AG10803 (cell line): ENCODE results near the gene VAMP8.
"Not testable (repeated sequence)": the region's sequence is repeated elsewhere in the genome, so short reads cannot be mapped to it uniquely, and the experiment has no call there.

Experiments used
- DNase-seq: peaks from one replicate; pipeline ENCODE4 v3.0.0; 2010; ENCODE audit warnings: low read depth
- H3K4me3 ChIP-seq: 2 replicates; pipeline ENCODE4 v1.5.1; 2011; ENCODE audit warnings: mild to moderate bottlenecking, low read length, control low read depth
- CTCF ChIP-seq: conservative IDR thresholded peaks from 2 replicates; pipeline ENCODE4 v1.5.1; 2011; ENCODE audit warnings: mild to moderate bottlenecking, low read length, control low read depth, inconsistent platforms

The VAMP8 gene

DNA sequence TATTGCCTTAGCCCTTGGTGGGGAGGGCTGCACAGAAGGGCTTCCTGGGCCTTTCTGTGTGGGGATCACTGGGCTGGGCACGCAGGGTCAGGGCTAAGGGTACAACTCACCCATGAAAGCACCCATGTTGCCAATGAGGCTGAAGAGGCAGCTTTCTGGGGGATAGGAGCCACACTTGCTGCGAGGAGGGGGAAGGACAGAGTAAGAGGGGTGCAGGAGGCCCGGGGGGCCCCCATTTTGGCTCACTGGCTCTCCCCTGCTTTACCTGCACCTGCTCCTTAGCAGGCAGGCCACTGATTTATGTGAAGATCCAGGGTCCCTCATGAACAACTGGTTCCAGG is 22.8 kb downstream of the VAMP8 start:
- H3K4me3 ChIP-seq = no peak overlapping the region
- no peak for DNase-seq
- no peak for TF ChIP-seq CTCF

DNA sequence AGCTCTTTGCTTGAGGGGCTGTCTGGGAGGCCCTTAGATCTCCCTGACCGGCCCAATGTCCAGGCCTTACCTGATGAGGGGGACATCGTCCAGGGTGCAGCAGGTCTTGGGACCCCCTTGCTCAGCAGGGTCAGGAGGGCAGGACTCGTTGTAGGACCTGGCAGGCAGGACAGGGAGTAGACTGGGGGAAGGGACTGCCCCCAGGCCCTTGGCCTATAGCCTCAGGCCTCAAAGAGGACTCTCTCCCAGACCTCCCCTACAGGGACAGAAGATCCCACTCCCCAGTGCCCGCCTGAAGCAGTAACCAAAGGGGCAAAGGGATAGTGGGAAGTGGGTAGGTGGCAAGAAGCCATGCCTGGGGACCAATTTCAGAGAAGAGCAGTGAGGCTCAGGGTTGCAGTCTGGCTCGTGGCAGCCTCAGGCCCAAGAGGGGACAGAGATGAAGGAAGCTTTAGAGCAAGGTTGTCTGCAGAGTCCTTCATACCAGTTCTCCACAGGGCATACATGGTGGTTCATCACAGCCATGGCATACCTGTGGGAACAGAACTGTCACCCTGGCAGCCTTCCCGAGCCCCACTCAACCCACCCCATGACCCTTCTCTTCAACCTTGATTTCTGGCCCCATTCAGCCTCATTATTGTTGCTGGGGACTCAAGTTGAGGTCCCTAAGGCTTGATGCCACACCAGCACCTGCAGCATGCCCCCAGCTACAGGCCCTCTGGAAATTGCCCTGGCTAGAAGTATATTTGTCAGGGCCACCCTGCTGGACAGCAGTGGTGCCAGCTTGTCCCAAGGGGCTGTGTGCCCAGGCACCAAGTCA is 23.8 kb downstream of the VAMP8 start:
- no peak for TF ChIP-seq CTCF
- peak overlapping the region; percentile 79 for H3K4me3 ChIP-seq
- no peak for DNase-seq

- DNase-seq = peak; percentile 60
- peak overlapping the region; percentile 79 for H3K4me3 ChIP-seq
- no peak for TF ChIP-seq CTCF
These were observed 24.5 kb downstream of the VAMP8 start for GRCh38 chr2:85601771-85602475.

- TF ChIP-seq CTCF = 0 out of 2 replicates have a peak, but pooled peaks have one; percentile 1
- peak; percentile 86 for DNase-seq
These were observed 25.3 kb downstream of the VAMP8 start, which contains the start of gene TMEM150A for GRCh38 chr2:85602476-85603234. Gene TMEM150A (minus strand): TSS chr2:85602698. CDS start chr2:85601948, 750 bp downstream.

DNA sequence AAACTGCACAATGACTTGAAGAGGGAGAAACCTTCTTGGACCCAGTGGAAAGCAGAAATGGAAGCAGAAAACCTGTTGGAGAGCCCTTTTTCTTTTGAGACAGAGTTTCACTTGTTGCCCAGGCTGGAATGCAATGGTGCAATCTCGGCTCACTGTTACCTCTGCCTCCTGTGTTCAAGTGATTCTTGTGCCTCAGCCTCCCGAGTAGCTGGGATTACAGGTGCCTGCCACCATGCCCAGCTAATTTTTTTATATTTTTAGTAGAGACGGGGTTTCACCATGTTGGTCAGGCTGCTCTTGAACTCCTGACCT is 26.7 kb downstream of the VAMP8 start:
- DNase-seq = not testable (repeated sequence)
- H3K4me3 ChIP-seq = peak overlapping the region; percentile 9; the same call in 1 of the 2 replicates

More at GRCh38 chr2:85602476-85603234, 25.3 kb downstream of the VAMP8 start, which contains the start of gene TMEM150A:
- H3K4me3 ChIP-seq = peak within 1 kb of the TSS; percentile 99

DNA sequence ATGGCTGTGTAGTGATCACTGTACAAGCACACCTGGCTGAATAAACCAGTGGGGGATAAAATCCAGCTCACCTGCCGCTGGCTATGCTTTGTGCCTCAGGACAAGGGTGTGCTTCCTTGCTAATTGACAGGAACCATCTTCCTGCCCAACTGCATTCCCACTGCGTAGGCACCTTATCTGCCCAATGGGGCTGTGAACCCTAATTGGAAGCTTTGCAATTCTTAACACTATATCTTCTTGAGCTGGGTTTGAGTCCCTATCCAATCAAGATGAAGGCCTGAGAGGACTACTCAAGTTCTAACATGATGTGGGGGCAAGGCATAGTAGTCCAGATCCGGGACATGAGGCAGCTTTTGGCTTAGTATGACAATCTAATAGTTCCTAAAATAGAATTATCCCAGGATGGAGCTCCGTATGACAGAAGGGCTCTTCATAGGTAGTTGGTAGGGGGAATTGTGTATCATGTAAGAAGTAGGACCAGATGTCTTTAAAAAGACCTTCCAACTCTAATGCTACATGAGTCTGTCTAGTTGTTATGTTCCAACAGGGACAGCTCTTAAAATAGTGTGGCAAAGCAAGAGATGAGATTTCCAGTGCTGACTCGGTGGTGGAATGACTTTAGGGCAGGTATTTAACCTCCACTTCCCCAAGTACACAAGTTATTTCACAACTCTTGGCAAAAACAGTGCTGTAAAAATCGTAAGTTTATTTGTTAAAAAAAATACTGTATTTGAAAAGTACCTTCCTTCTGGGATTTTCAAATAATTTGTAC is 27.4 kb downstream of the VAMP8 start:
- TF ChIP-seq CTCF = no peak
- DNase-seq = peak; percentile 29

More for the DNA sequence above, 27.4 kb downstream of the VAMP8 start:
- no peak overlapping the region for H3K4me3 ChIP-seq
